NCI-H446 (cell line): ENCODE measurements around the gene ZGRF1.
"Not testable (repeated sequence)": the region's sequence is repeated elsewhere in the genome, so short reads cannot be mapped to it uniquely, and the experiment has no call there.

Source experiments
- DNase-seq, 2 experiments: peaks; one replicate each; lab custom pipeline; 2025; lab: John Stamatoyannopoulos, UW

ZGRF1 gene

DNA sequence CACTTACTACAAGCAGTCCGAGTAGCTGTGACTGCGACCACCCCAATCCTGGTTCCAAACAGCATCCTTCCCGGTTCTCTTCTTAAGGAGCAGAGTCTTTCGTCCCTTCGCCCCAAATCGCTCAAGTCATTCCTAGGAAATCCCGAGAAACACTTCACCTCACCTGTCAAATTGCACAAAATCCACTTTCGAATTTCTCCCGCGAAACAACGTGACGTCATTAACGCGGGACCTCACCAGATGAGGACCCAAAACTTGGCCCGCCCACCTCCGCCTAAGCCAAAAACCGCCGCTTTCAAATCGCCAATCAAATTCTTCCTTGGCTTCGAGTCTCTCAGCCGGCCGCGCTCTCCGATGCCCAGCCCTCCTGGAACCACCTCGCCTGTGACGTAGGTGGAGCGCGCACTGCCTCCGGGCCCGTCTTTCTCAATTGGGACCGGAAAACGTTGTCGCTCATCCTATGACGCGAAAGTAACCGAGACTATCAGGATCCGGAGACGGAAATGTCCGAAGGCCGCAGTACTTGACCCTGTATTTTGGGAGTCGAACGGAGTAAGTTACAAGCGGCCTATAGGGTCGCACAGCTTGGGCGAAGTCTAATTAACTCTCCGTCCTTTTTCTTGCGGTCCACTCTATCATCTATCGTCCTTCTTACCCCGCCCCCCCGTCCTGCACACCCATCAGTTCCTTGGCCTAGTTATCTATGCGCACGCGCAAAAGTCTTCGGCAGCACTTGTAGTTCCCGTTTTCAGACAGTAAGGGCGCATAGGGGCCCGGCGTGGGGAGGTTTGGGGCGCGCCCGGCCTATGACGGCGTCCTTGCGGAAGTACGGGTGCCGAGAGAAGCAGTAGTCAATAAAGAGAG, at the start of gene ZGRF1, which contains the start of gene LARP7:
TSS of gene ZGRF1 (minus strand) at position 222 of the 864 bp plus-strand sequence. CDS start 3,733 bp downstream, outside the sequence.
TSS of gene LARP7 (plus strand) at position 456 of the 864 bp plus-strand sequence. CDS start 7,527 bp downstream, outside the sequence.
- peak; percentile 98 for DNase-seq

DNA sequence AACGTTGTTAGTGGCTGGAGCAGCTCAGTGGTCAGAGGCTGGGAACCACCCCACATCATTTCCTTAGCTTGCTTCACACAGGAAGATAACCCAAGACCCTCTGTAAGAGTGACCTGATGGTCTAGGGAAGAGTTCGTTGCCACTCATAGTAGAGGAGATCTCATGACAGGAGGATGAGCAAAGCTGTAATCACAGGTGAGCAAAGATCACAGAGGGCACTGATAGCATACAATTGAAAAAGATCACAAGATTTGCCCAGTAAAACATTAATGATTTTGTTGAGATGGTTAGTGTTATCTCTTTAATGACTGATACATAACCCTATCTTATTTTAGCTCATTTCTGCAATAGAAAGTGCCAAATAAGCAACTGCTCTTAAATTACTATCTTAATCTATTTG, 44.3 kb upstream of the ZGRF1 start:
- no peak for DNase-seq

GRCh38 chr4:112677519-112678091, 40.9 kb upstream of the ZGRF1 start:
- no peak for DNase-seq

DNA sequence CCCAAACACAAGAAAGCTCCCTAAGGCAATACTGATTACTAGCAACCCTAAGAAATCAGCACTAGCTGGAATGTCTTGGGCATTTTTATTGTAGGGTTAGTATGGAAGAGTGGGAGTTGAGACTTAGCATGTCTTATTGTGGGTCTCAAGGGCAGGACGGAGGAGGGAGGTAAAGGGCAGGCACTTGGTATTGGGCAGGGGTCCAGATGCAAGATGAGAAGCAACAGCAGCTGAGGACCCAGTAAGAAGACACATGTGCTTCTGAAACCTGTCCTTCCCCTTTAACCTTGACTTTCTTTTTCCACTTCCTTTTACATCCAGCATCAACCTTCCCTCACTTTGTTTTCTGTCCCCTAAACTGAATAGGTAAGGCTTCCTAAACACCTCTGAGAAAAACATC, 37.7 kb upstream of the ZGRF1 start:
- no peak for DNase-seq

DNA sequence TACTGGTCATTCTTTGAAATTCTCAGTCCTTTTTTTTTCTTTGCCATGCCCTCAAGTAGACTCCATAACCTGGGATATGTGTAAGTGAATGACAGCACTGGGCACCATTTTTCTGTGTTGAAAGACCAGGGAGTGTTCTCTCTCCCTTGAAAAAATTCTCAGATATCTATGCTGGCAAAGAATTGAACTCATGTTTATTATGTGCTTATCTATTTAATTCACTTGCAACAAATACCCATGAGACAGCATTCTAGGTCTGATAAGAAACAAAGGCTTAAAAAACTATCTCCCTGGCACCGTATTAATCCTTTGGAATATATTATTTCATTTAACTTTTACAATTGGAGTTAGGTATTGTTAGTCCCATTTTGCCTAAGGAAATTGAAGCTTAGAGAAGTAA, 37.0 kb upstream of the ZGRF1 start:
- no peak for DNase-seq

- no peak for DNase-seq
Observed at GRCh38 chr4:112673076-112673475, 36.4 kb upstream of the ZGRF1 start.

DNA sequence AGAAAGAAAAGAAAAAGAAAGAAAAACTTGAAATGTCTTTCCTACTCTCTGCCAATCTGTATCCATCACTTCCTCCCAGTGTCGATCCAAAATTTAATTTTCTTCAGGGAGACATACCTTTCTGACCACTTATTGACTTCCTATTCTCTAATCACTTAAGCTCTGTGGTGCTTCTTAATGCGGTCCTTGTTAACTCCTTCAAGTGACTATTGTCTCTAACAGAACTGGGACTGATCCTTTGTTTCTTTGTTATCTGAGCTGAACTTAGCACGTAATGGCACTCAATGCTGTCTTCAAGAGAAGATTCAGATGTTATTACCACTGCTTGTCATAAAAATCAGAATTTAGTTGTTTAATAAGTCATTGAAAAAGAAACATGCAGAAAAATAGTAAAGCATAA, 31.4 kb upstream of the ZGRF1 start:
- no peak for DNase-seq

GRCh38 chr4:112664611-112665010, 27.9 kb upstream of the ZGRF1 start:
- DNase-seq = no peak

GRCh38 chr4:112656115-112656514, 19.4 kb upstream of the ZGRF1 start:
- DNase-seq = not testable (repeated sequence)

GRCh38 chr4:112655270-112655669, 18.6 kb upstream of the ZGRF1 start:
- no peak for DNase-seq

GRCh38 chr4:112652216-112652615, 15.5 kb upstream of the ZGRF1 start:
- no peak for DNase-seq

DNA sequence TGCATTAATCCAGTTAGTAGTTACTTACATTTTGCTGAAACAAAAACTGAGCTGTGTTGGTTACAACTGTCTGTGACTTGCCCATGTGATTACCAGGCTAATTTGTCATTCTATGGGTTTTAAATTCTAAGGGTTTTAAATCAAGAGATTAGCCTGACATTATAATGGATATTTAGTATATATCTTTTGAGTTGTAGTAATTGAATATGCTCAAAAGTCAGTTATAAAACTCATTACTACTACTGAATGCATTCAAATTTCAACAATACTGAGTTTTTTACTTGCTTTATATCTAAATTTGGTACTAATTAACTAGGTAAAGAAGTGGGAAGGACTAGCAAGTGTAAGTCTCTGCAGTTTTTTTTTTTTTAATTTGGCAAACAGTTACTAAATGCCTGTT, 14.9 kb upstream of the ZGRF1 start:
- no peak for DNase-seq

- DNase-seq = no peak
Observed at GRCh38 chr4:112650332-112650731, 13.6 kb upstream of the ZGRF1 start.

- no peak for DNase-seq
Observed at GRCh38 chr4:112649055-112649408, 12.3 kb upstream of the ZGRF1 start.

- no peak for DNase-seq
Observed at GRCh38 chr4:112648263-112649054, 11.8 kb upstream of the ZGRF1 start.

DNA sequence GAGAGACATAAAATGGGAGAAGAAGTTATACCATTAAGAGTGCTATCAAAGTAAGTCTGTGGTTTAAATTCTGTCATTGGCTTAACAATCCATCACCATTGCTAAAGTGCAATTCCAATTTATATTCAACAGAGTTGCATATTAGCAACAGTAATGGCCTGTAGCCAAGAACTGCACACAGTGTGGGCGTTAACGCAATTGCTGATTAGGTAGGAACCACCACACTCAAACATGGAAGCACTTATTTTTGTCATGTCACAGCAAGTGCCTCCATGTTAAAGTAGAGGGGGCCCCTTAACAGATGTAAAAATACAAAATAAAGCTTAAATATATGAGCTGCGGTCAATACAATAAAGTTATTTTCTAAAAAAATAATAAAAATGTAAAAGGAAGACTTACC, 11.1 kb upstream of the ZGRF1 start:
- no peak for DNase-seq

GRCh38 chr4:112646632-112647537, 10.2 kb upstream of the ZGRF1 start:
- DNase-seq = no peak

DNA sequence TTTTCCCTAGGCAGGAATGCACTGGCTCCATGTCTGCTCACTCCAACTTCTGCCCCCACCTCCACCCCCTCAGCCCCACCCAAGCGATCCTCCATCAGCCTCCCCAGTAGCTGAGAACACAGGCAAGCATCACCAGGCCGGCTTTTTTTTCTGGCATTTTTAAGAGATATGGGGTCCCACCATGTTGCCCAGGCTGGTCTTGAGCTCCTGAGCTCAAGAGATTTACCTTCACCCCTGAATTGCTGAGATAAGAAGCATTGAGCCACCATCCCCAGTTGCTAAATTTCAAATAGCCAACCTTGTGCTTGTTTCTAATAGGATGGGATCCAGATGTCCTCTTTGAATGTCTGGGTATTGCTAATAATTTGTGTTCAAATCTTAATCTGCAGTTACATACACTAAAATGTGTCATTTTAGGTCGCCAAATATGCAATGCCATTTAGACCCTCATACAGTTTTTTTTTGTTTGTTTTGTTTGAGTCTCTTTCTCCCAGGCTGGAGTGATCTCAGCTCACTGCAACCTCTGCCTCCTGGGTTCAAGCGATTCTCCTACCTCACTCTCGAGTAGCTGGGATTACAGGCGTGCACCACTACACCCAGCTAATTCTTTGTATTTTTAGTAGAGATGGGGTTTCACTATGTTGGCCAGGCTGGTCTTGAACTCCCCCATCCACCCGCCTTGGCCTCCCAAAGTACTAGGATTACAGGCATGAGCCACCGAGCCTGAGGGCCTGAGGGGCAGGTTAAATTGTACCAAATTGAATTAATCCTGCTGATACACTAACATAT, 9.0 kb upstream of the ZGRF1 start:
- no peak for DNase-seq

DNA sequence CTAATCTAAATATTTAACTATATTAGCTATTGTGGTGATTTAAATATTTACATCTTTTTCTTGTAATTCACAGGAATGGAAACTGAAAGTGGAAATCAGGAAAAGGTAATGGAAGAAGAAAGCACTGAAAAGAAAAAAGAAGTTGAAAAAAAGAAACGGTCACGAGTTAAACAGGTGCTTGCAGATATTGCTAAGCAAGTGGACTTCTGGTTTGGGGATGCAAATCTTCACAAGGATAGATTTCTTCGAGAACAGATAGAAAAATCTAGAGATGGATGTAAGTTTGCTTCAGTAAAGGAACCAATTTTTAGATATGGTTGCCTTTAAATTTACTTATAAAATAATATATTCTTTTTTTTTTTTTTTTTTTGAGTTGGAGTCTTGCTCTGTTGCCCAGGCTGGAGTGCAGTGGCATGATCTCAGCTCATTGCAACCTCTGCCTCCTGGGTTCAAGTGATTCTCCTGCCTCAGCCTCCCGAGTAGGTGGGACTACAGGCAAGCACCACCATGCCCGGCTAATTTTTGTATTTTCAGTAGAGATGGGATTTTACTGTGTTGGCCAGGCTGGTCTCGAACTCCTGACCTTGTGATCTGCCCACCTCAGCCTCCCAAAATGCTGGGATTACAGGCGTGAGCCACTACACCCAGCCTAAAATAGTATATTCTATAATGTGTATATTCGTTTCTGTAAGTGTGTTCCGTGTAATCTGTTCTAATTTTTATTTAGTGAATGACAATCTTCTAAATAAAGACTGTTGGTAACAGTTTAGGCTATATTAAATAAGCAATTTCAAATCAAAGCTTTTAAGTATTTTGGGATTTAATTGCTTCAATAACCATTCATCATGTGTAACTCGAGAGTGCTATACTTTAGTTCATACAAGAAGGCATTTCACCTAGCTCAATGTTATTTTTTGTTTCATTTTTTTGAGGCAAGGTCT, 8.2 kb upstream of the ZGRF1 start:
- not testable (repeated sequence) for DNase-seq

DNA sequence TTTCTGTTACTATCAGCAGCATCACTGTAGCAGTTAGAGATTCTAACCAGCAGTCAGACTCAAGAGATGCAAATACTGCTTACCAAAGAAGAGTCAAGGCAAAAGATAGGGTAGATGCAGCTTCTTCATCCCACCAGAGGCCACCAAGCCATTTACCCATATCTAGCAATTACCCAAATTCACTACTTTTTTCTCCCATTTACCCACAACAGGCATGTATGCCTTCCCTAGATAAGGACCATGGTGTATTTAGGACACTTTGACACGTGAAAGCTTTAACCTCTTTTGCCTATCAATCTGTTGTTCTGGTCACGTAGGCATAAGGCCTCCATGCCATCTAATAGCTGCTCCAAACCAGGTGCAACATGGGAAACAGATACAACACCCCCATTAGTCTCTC, 5.8 kb upstream of the ZGRF1 start:
- DNase-seq = no peak
